ENCODE results near the gene AGGF1. TPM values are rescaled to one million over a fixed set of nuclear protein-coding genes. Genes with fewer than 3 reads are reported as not detected.

The AGGF1 gene
- total RNA-seq, 1 donor from 2014 or later: 16.2 TPM

GRCh38 chr5:77087484-77088261 lies 57.5 kb downstream of the AGGF1 start:
- Histone ChIP-seq H3K4me1 (peaks cover 32% of the 10 kb centered on the region), H3K9me3 (replicated peaks) (no peaks in the 10 kb centered on the region), H3K27ac (replicated peaks) (peak overlapping the region; percentile 91), H3K4me3 (peak overlapping the region; percentile 85), H3K36me3 (no peaks in the 10 kb centered on the region), H3K27me3 (ENCODE audit: low read depth) (no peaks in the 10 kb centered on the region)
- no peak for TF ChIP-seq CTCF (IDR thresholded peaks at IDR 0.05; ENCODE audit: borderline replicate concordance)
- intact Hi-C loops (cut with micrococcal nuclease): no loop called here
- peak; percentile 28 for DNase-seq

- no peaks in the 10 kb centered on the region for H3K36me3 ChIP-seq
- DNase-seq: no peak
- H3K27me3 ChIP-seq (ENCODE audit: low read depth): no peaks in the 10 kb centered on the region
- no peak overlapping the region for H3K4me3 ChIP-seq
- TF ChIP-seq CTCF (IDR thresholded peaks at IDR 0.05; ENCODE audit: borderline replicate concordance): no peak
- intact Hi-C loops (cut with micrococcal nuclease): no loop called here
- no peaks in the 10 kb centered on the region for H3K4me1 ChIP-seq
- no peaks in the 10 kb centered on the region for H3K9me3 ChIP-seq (replicated peaks)
- H3K27ac ChIP-seq (replicated peaks): no peak overlapping the region
Observed at GRCh38 chr5:77095189-77095588, 65.0 kb downstream of the AGGF1 start.

GRCh38 chr5:77101298-77101697 lies 71.1 kb downstream of the AGGF1 start:
- no peak for DNase-seq
- H3K9me3 ChIP-seq (replicated peaks): peaks cover 7% of the 10 kb centered on the region
- intact Hi-C loops (cut with micrococcal nuclease): no loop called here
- H3K4me3 ChIP-seq: no peak overlapping the region
- no peaks in the 10 kb centered on the region for H3K4me1 ChIP-seq
- no peak overlapping the region for H3K27ac ChIP-seq (replicated peaks)
- TF ChIP-seq CTCF (IDR thresholded peaks at IDR 0.05; ENCODE audit: borderline replicate concordance): no peak
- H3K36me3 ChIP-seq: no peaks in the 10 kb centered on the region
- H3K27me3 ChIP-seq (ENCODE audit: low read depth): no peaks in the 10 kb centered on the region

GRCh38 chr5:77102549-77102948 lies 72.3 kb downstream of the AGGF1 start:
- Histone ChIP-seq H3K9me3 (replicated peaks) (peaks cover 14% of the 10 kb centered on the region), H3K27ac (replicated peaks) (no peak overlapping the region), H3K36me3 (no peaks in the 10 kb centered on the region), H3K4me3 (no peak overlapping the region), H3K4me1 (no peaks in the 10 kb centered on the region), H3K27me3 (ENCODE audit: low read depth) (no peaks in the 10 kb centered on the region)
- no peak for DNase-seq
- no peak for TF ChIP-seq CTCF (IDR thresholded peaks at IDR 0.05; ENCODE audit: borderline replicate concordance)
- intact Hi-C loops (cut with micrococcal nuclease): no loop called here

GRCh38 chr5:77103457-77103856 lies 73.3 kb downstream of the AGGF1 start:
- Histone ChIP-seq H3K4me1 (no peaks in the 10 kb centered on the region), H3K4me3 (no peak overlapping the region), H3K27ac (replicated peaks) (no peak overlapping the region), H3K36me3 (no peaks in the 10 kb centered on the region), H3K9me3 (replicated peaks) (peaks cover 14% of the 10 kb centered on the region), H3K27me3 (ENCODE audit: low read depth) (no peaks in the 10 kb centered on the region)
- intact Hi-C loops (cut with micrococcal nuclease): no loop called here
- TF ChIP-seq CTCF (IDR thresholded peaks at IDR 0.05; ENCODE audit: borderline replicate concordance): no peak
- DNase-seq: no peak
